MM.1S (cell line): ENCODE measurements around the gene DPYSL5.

Source experiments
- CTCF ChIP-seq: fragments of 300-600 bp; sonication (generic); IDR thresholded peaks from 2 replicates; pipeline ENCODE4 v1.5.1; 2016; ENCODE audit warnings: antibody characterized with exemption, low read length, mixed read lengths
- EZH2 ChIP-seq: fragments of 300-600 bp; sonication (generic); optimal IDR thresholded peaks from 2 replicates; pipeline ENCODE3; 2017; ENCODE audit warnings: low read depth, mild to moderate bottlenecking, antibody characterized with exemption, low read length, mixed read lengths
- EZH2phosphoT487 ChIP-seq: fragments of 300-600 bp; sonication (generic); IDR thresholded peaks from 2 replicates; pipeline ENCODE4 v1.6.1; 2018; ENCODE audit warnings: antibody characterized with exemption, low read length

DNA sequence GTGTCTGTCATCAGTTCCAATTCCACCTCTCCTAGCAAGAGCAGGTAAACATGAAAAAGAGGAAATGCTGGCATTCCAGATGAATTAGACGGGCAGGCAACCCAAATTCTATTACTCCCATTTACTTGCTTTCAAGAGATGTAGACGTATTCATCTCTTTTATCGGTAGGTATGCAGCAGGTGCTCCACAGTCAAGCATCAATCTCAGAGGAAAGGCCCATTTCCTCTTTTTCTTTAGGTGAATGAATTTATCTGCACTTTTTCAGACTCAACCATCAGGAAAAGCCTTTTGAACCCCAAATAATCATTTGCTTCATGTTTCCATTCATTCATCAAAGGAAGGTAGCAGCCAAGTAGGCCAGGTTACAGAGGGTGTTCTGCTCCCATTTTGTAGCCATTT lies 27.9 kb downstream of the DPYSL5 start:
- no peak for TF ChIP-seq CTCF
- no peak for TF ChIP-seq EZH2phosphoT487
- TF ChIP-seq EZH2: no peak
